WI38 (cell line): ENCODE measurements around the gene CCDC197.

Source experiments
- H3K4me3 ChIP-seq: 2 replicates; pipeline ENCODE4 v1.5.1; 2011; ENCODE audit warnings: low read depth, mild to moderate bottlenecking, control low read depth, low read length
- TF ChIP-seq, protein P1 (sequence below): IDR thresholded peaks from 2 replicates; pipeline ENCODE4 v1.5.1; 2012; ENCODE audit warnings: low read depth, mild to moderate bottlenecking, control low read depth, low read length

CCDC197 gene

DNA sequence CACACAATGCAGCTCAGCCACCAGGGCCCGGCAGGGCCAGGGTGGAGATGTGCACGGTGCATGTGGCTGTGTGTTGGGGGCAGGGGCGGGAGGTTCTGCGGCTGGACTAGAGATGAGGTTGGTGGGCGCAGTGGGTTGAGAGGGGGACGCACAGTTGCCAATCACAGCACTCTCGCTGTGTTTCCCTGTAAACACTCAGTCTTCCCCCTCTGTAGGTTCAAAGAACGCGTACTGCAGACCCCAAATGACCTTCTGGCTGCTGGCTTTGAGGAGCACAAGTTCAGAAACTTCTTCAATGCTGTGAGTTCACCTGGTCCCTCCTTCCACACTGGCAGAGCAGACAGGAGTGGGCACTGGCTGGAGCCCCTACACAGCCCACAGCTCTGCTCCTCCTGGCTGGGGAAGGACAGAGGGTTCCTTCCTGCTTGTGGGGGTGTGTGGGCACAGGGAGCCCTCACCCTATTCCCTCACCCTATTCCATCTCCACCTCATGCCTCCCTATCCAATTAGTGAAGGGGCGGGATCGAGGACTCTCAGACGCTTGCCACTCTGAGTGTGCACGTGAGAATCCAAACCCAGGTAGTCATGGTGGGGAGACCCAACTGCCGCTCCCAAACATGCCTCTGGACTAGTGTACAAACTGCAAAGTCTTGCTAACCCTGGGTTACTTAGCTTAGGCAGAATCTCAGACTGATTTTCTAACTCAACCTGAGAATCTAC lies 46.8 kb downstream of the CCDC197 start:
- no peak overlapping the region for H3K4me3 ChIP-seq
- TF ChIP-seq, protein P1, sequence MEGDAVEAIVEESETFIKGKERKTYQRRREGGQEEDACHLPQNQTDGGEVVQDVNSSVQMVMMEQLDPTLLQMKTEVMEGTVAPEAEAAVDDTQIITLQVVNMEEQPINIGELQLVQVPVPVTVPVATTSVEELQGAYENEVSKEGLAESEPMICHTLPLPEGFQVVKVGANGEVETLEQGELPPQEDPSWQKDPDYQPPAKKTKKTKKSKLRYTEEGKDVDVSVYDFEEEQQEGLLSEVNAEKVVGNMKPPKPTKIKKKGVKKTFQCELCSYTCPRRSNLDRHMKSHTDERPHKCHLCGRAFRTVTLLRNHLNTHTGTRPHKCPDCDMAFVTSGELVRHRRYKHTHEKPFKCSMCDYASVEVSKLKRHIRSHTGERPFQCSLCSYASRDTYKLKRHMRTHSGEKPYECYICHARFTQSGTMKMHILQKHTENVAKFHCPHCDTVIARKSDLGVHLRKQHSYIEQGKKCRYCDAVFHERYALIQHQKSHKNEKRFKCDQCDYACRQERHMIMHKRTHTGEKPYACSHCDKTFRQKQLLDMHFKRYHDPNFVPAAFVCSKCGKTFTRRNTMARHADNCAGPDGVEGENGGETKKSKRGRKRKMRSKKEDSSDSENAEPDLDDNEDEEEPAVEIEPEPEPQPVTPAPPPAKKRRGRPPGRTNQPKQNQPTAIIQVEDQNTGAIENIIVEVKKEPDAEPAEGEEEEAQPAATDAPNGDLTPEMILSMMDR: no peak

DNA sequence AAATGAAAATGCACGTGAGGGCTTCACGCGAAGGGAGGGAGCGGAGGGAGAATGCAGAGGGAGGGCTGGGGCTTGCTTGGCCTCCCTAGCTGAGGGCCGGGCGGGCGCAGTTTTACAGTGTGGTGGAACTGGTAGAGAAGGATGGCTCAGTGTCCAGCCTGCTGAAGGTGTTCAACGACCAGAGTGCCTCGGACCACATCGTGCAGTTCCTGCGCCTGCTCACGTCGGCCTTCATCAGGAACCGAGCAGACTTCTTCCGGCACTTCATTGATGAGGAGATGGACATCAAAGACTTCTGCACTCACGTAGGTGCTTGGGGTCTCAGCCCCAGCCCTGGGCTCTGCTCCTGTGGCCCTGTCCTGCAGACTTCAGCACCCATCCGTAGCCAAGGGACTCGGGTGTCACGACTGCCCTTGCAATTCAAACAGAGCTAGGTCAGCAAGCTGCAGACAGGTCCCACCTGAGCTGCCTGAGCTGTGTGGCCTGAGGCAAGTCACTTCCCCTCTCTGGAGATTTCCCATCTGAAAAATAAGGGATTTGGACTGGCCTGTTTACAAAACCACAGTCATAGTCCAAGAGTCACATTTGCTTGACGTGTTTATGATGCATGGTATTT lies 47.5 kb downstream of the CCDC197 start:
- TF ChIP-seq, protein P1: no peak

DNA sequence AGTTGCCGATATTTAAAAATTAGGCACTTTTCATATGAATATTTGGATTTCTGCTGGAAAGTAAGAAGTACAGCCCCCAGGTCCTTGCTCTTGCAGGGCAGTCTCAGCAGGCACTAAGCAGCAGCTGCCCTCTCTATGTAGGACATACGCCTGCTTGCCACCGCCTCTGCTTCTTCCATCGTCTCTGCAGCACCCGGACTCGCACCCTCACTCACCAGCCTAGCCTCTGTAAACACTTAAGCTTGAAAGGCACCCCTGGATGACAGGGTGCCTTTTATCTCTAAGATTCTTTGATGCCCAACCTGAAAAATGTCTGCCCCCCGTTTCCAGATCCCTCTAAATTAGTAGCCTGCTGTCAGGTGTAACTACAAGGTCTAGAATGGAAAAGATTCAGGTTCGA lies 48.0 kb downstream of the CCDC197 start:
- H3K4me3 ChIP-seq: no peak overlapping the region
- TF ChIP-seq, protein P1: no peak

More for the DNA sequence above, 47.5 kb downstream of the CCDC197 start:
- no peak overlapping the region for H3K4me3 ChIP-seq

DNA sequence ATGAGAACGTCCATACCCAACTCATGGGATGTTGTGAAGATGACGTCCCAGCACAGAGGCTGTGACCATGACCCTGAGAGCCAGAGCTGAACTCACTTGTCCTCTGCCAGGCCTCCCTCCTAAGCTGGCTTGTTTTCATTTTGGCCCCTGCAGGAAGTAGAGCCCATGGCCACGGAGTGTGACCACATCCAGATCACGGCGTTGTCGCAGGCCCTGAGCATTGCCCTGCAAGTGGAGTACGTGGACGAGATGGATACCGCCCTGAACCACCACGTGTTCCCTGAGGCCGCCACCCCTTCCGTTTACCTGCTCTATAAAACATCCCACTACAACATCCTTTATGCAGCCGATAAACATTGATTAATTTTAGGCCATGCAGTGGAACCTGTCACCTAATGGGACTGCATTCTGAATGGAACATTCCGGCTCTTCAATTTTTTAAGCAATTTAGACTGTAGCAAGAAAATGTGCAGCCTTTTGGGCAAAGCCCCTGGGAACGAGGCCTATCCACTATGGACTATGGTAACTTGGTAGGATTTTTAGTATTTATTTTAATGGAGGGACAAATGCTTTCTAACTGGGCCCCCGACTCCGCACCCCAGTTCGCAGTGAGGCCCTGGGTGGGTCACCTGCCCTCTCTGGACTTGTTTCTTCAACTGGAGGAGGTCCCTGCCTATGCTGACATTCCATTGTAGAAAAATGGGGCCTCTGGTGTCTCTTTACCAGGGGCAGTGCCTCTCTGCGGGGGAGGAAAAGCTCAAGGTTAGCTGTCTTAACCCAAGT lies 48.7 kb downstream of the CCDC197 start:
- no peak overlapping the region for H3K4me3 ChIP-seq
- TF ChIP-seq, protein P1: no peak

DNA sequence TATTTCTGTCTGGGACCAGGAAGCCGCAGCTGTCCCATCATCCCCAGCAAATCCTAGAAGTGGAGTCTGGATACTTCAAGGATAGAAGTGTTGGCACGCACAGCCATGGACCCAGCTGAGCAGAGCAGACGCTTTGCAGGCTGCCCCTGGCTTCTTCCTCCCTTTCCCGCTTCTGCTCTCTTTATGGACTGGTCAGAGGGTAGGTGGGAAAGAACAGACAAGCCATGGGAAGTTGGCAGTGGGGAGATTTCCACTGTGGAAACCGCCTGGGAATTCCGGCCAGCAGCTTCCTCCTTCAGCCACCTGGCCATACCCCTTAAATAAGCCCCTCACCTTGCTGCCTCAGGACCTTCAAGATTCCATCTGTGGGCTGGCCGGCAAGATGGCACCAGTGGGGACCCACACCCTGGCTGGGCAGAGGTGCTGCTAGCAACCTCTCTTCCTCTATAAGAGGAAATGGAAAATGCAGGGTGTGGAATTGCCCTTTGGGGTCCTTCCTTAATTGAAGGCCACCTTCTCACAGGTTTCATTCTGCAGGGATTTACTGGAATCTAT lies 49.7 kb downstream of the CCDC197 start:
- TF ChIP-seq, protein P1: no peak
- no peak overlapping the region for H3K4me3 ChIP-seq

DNA sequence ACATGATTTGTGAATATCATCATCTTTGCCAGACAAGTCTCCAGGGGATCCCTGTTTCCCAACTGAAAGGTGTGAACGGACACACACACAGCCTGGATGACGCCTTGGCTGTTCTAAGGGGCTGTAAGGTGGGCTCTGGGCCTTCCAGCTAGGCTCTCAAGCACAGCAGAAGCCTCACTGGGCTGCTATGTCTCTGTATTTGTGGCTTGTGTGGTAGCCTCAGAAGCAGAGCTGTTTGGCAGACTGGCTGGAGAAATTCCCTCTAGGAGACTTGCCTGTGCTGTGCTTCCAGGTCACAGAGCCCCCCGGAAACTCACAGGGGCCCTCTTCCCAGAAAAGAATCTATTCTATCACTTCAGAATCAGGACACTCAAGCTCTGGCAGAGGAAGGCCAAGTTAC lies 50.5 kb downstream of the CCDC197 start:
- TF ChIP-seq, protein P1: no peak

More for the DNA sequence above, 50.5 kb downstream of the CCDC197 start:
- no peak overlapping the region for H3K4me3 ChIP-seq
